HG03442 (cell line): ENCODE results near the gene NELL2.
"Not testable (repeated sequence)": the region's sequence is repeated elsewhere in the genome, so short reads cannot be mapped to it uniquely, and the experiment has no call there.

ENCODE experiments used
- ATAC-seq: cut with Tn5 transposase; IDR thresholded peaks from one replicate; pipeline ENCODE4 v1.9.1; 2021; ENCODE audit warnings: mild to moderate bottlenecking, moderate library complexity; ENCODE audit not compliant: unreplicated experiment

NELL2 gene

DNA sequence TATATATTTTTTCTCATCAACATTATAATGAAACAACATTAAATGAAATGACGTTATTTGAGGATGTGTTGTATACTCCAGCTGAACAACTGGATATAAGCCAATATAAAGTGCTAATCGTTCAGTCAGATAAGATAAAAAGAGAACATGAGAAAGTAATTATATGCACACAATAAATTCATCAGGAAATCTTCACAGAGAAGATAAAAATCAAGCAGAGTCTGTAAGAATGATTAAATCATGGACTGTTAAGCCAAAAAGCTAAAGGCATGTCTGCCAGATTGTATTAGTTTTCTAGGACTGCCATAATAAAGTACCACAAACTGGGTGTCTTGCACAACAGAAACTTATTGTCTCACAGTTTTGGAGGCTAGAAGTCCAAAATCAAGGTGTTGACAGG is 178.6 kb downstream of the NELL2 start:
- ATAC-seq: no peak

DNA sequence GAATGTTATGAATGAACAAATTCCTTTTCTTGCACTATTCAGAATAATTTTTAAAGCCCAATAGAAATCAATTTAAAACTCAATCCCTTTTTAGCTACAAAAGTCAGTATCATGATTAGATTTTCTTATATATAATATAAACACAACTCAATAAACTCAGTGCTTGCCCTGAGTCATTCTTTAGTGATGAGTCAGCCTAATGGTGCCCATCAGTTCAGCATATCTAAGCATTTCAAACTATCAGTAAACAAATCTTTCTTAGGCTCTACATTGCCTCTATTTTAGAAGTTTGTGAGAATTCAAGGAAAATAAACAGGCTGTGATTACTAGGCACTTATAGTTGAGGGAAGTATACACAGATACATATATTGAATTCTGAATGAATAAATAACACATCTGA is 179.6 kb downstream of the NELL2 start:
- no peak for ATAC-seq

DNA sequence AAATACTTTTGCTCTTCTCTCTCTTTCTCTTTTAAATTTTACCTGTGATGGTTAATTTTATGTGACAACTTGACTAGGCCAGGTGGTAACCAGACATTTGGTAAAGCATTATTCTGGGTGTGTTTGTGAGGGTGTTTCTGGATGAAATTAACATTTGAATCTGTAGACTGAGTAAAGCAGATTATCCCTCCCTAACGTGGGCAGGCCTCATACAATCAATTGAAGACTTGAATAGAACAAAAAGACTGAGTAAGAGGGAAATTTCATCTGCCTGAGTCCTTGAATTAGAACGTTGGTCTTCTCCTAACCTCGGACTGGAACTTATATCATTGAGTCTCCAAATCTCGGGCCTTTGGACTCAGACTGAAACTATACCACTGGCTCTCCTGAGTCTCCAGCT is 182.1 kb downstream of the NELL2 start:
- no peak for ATAC-seq

- ATAC-seq: no peak
Measured at GRCh38 chr12:44689587-44689986, 186.5 kb downstream of the NELL2 start.

GRCh38 chr12:44686821-44687432 is 189.2 kb downstream of the NELL2 start:
- not testable (repeated sequence) for ATAC-seq

GRCh38 chr12:44677724-44678123 is 198.4 kb downstream of the NELL2 start:
- ATAC-seq: no peak

- no peak for ATAC-seq
Measured at GRCh38 chr12:44674875-44675274, 201.2 kb downstream of the NELL2 start.

DNA sequence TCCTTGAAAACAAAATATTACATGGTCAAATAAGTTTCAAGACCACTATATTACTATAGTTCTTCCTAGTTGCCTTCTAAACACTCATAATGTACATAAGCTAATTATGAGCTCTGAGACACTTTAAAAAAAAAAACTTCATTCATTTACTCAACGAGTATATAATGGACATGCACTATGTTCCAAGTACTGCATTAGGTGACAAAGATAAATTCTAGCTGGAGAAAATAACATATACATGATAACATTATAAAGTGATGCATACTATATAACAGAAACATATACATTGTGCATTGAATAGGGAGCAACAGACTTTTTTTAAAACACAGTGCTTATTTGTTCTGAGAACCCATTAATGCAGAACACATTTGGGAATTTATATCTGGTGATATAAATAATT is 202.3 kb downstream of the NELL2 start:
- ATAC-seq: no peak

- ATAC-seq: no peak
Measured at GRCh38 chr12:44672042-44672441, 204.1 kb downstream of the NELL2 start.

- ATAC-seq: no peak
Measured at GRCh38 chr12:44668443-44668842, 207.7 kb downstream of the NELL2 start.

- no peak for ATAC-seq
Measured at GRCh38 chr12:44667461-44667860, 208.7 kb downstream of the NELL2 start.

GRCh38 chr12:44663291-44663690 is 212.8 kb downstream of the NELL2 start:
- ATAC-seq: no peak

GRCh38 chr12:44655846-44656245 is 220.3 kb downstream of the NELL2 start:
- ATAC-seq: no peak

- ATAC-seq: no peak
Measured at GRCh38 chr12:44654646-44655639, 221.2 kb downstream of the NELL2 start.

GRCh38 chr12:44653861-44654527 is 222.1 kb downstream of the NELL2 start:
- no peak for ATAC-seq

DNA sequence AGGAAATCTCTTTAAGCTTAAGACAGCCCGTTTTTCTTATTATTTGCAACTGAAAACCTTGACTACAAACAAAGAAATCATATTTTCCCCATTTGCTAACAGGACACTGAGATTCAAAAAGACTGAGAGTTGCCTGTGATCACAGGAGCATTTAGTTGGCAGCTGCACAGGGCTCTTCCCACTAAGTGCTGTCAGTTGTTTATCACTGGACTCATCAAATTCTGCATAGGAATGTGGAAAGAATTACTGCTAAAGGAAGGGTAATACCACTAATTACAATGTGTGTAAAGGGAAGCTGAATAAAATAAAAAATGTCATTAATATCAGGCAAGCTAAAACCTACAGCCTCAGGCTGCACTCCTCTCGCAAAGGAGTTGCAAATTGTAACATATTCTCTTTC is 226.4 kb downstream of the NELL2 start:
- ATAC-seq: no peak

DNA sequence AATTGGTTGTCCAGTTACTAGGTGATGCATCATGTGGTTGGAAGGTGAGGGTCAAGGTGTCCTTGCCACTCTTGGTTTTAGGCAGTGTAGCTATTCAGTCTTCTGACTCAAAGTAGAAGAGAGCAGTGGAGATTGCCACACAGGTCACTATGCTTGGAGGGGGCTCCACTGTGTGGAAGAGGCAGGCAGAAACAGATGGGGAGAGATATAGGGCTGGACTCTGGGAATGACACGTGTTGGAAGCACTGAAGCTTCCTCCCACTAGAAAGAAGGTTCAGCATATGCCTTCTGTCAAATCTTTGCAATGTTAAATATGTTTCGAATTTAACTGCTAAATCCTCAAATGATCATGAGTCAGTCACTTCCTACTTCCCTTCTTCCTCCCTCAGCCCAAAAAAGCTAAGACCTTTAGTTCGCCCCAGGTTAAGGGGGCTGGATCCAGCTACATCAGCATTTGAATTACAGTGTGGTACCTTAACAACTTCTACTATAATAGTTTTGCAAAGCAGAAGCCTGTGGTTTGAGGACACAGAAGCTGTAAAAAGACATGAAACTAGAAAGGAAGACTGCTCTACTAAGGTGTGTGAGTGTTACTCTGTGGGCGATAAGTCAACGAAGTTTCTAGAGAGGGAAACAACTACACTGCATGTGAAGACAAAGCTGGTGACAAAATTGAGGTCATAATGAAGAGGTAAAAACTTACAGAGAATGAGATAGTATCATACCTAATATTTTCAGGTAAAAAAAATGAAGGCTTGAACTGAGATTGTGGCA is 228.0 kb downstream of the NELL2 start:
- ATAC-seq: no peak

GRCh38 chr12:44640427-44641190 is 235.5 kb downstream of the NELL2 start:
- no peak for ATAC-seq

- no peak for ATAC-seq
Measured at GRCh38 chr12:44637875-44638274, 238.2 kb downstream of the NELL2 start.

- no peak for ATAC-seq
Measured at GRCh38 chr12:44628180-44628579, 247.9 kb downstream of the NELL2 start.
